K562 (cell line): Measurements from ENCODE around the gene CUX1. TPM values are rescaled to one million over a fixed set of nuclear protein-coding genes. Genes with fewer than 3 reads are reported as not detected.
"Not testable (repeated sequence)": the region's sequence is repeated elsewhere in the genome, so short reads cannot be mapped to it uniquely, and the experiment has no call there.

Experiments
- ATAC-seq: fragments of 200-7000 bp; cut with Tn5 transposase; 3 replicates; pipeline ENCODE4 v1.9.1; 2020; ENCODE audit warnings: moderate library complexity
- BruUV-seq: library from RNA; stranded (reverse); fragments of 400-500 nt; replicated peaks from 2 replicates; lab custom pipeline; 2021; lab: Mats Ljungman, UMichigan
- CTCF ChIA-PET: fragments of 300-600 bp; formaldehyde crosslinking; extraction: SDS; loops from one replicate; lab custom pipeline; 2021; ENCODE audit warnings: low intra/inter-chr PET ratio; lab: Yijun Ruan, JAX
- POLR2A ChIA-PET: fragments of 300-600, 350-650 bp; sonication (Branson Sonifier 250); formaldehyde crosslinking; extraction: SDS; loops from one replicate; lab custom pipeline; 2021; ENCODE audit warnings: antibody characterized with exemption, inconsistent platforms; lab: Yijun Ruan, JAX
- DNase-seq, 4 experiments: peaks; one replicate each; pipeline versions ENCODE4 v3.0.0 to v3.0.0-alpha.2; 2011 to 2018; ENCODE audit warnings: low spot score in 3 of 4, mixed read lengths in 3 of 4; ENCODE audit errors: extremely low read depth in 1 of 4
- FAIRE-seq: peaks from 2 replicates; lab custom pipeline; 2011; peaks lifted over from hg19 to GRCh38; lab: Jason Lieb, UNC
- H2AFZ ChIP-seq: 2 replicates; pipeline ENCODE4 v1.6.0; 2011; ENCODE audit warnings: low read depth, low read length, control low read depth, inconsistent platforms
- H3K27ac ChIP-seq: fragments of 200-600 bp; 3 replicates; pipeline ENCODE4 v1.8.0; 2011; ENCODE audit warnings: low read depth, mild to moderate bottlenecking, control low read depth, inconsistent platforms, low read length, moderate library complexity, mixed read lengths; ENCODE audit errors: extremely low read depth
- H3K27me3 ChIP-seq, 2 experiments: fragments of 300-600 bp in 1 of 2; 2 replicates in 1 of 2; 3 replicates in 1 of 2; pipeline versions ENCODE4 v1.6.0 to v1.8.0; 2011; ENCODE audit warnings: inconsistent platforms in 2 of 2, low read length in 2 of 2, mild to moderate bottlenecking in 1 of 2, mixed read lengths in 1 of 2, moderate library complexity in 1 of 2; ENCODE audit not compliant: control insufficient read depth in 2 of 2, insufficient read depth in 2 of 2
- H3K36me3 ChIP-seq: fragments of 300-600 bp; 3 replicates; pipeline ENCODE4 v1.8.0; 2011; ENCODE audit warnings: mild to moderate bottlenecking, low read length, inconsistent platforms; ENCODE audit not compliant: control insufficient read depth, insufficient read depth
- H3K4me1 ChIP-seq, 2 experiments: fragments of 200-600 bp in 1 of 2; replicated peaks in 1 of 2; 2 replicates in 1 of 2; 3 replicates in 1 of 2; pipeline versions ENCODE4 v1.5.1 to v1.8.0; 2011; ENCODE audit warnings: inconsistent platforms in 2 of 2, low read length in 2 of 2, mild to moderate bottlenecking in 1 of 2, mixed read lengths in 1 of 2, moderate library complexity in 1 of 2; ENCODE audit not compliant: control insufficient read depth in 2 of 2, insufficient read depth in 2 of 2
- H3K4me2 ChIP-seq: 2 replicates; pipeline ENCODE4 v1.6.1; 2011; ENCODE audit warnings: low read length, control low read depth, inconsistent platforms, mixed read lengths; ENCODE audit not compliant: insufficient read depth
- H3K4me3 ChIP-seq: fragments of 200-600 bp; sonication (generic), shearing (Covaris generic); 2 replicates; pipeline ENCODE4 v1.5.1; 2016; ENCODE audit warnings: control low read depth, inconsistent platforms
- H3K79me2 ChIP-seq: fragments of 200-600 bp; 3 replicates; pipeline ENCODE4 v1.8.0; 2011; ENCODE audit warnings: low read length, inconsistent platforms; ENCODE audit not compliant: control insufficient read depth, insufficient read depth
- H3K9ac ChIP-seq, 2 experiments: 2 replicates each; pipeline versions ENCODE4 v1.6.0 to v1.6.1; 2011; ENCODE audit warnings: low read depth in 2 of 2, low read length in 2 of 2, control low read depth in 1 of 2, inconsistent platforms in 1 of 2, mild to moderate bottlenecking in 1 of 2, mixed read lengths in 1 of 2; ENCODE audit not compliant: insufficient read depth in 1 of 2
- H3K9me1 ChIP-seq: one replicate; pipeline ENCODE4 v1.6.0; 2011; ENCODE audit warnings: inconsistent platforms, mild to moderate bottlenecking, low read length, moderate library complexity; ENCODE audit not compliant: control insufficient read depth, insufficient read depth
- H3K9me3 ChIP-seq: replicated peaks from 2 replicates; pipeline ENCODE4 v1.5.1; 2011; ENCODE audit warnings: low read depth, low read length, inconsistent platforms; ENCODE audit not compliant: control insufficient read depth, insufficient read depth
- H4K20me1 ChIP-seq: replicated peaks from 2 replicates; pipeline ENCODE4 v1.6.1; 2011; ENCODE audit warnings: low read length, inconsistent platforms, mixed read lengths; ENCODE audit not compliant: control insufficient read depth, insufficient read depth
- BCOR ChIP-seq: fragments of 450-650 bp; IDR thresholded peaks from 2 replicates; pipeline ENCODE4 v1.6.1; 2016
- C11orf30 ChIP-seq: fragments of 450-650 bp; IDR thresholded peaks from 2 replicates; pipeline ENCODE4 v1.6.1; 2016; ENCODE audit warnings: low read depth, mild to moderate bottlenecking
- ZNF121 ChIP-seq: sonication (generic); formaldehyde crosslinking; conservative IDR thresholded peaks from 2 replicates; pipeline ENCODE4 v1.8.0; 2022; ENCODE audit warnings: missing genetic modification reagents
- ZNF316 ChIP-seq: fragments of 450-650 bp; IDR thresholded peaks from 2 replicates; pipeline ENCODE4 v1.6.1; 2016
- WGBS: fragments of 100-300 bp; shearing (Covaris generic); methylation state at CpG from one replicate; pipeline ENCODE4 v1.1.6; 2016; ENCODE audit warnings: low coverage, mixed read lengths; ENCODE audit not compliant: insufficient coverage; ENCODE audit errors: missing lambda C conversion rate; 5-methylcytosine and 5-hydroxymethylcytosine counted together
- in situ Hi-C: fragments of 300-500 bp; cut with MboI; formaldehyde crosslinking; loops from 4 replicates; pipeline ENCODE4 v1.15.0; 2018; ENCODE audit warnings: inconsistent platforms, mixed read lengths
- intact Hi-C: fragments of 100-400 bp; cut with micrococcal nuclease; formaldehyde crosslinking; loops from 2 replicates; pipeline ENCODE4 v1.14.2; 2022
- polyA plus RNA-seq, 8 experiments: library from polyadenylated mRNA; depleted of rRNA in 4 of 8; stranded (reverse) in 5 of 8; unstranded in 3 of 8; fragments of >200 nt; fragmentation: Nextera tagmentation in 2 of 8; fragmentation: Illumina TruSeq in 1 of 8; extraction: Ambion mirVana in 2 of 8; extraction: Trizol in 1 of 8; gene quantifications; 2 replicates each; pipeline versions ENCODE4 v1.2.1 to v1.2.3, GENCODE V29; 2011 to 2014; ENCODE audit warnings: inconsistent platforms in 1 of 8, missing spikeins in 1 of 8
- total RNA-seq, 7 experiments: library from RNA; depleted of rRNA in 6 of 7; stranded (reverse); fragments of >200 nt in 6 of 7; fragmentation: Illumina TruSeq in 2 of 7; extraction: Trizol in 2 of 7; gene quantifications; 2 replicates each; pipeline versions ENCODE4 v1.2.1 to v1.2.3, GENCODE V29; 2011 to 2021; ENCODE audit warnings: low replicate concordance in 1 of 7

Gene CUX1
- total and polyA plus RNA-seq, 9 of the 15 experiments (the other 6 are each of a cell fraction or from before 2014, with no cell fraction given) = 3.6 to 55.3 (median 25.2) TPM

- peaks cover 9 to 20% of the 10 kb centered on the region in 2 experiments for H3K4me1 ChIP-seq
- H2AFZ ChIP-seq, H3K27ac ChIP-seq, H3K36me3 ChIP-seq, H3K4me3 ChIP-seq, DNase-seq, H3K9ac ChIP-seq, H3K9me3 ChIP-seq, FAIRE-seq, BruUV-seq, H3K4me2 ChIP-seq, intact Hi-C loops, CTCF ChIA-PET, ATAC-seq, H3K9me1 ChIP-seq, in situ Hi-C loops, H3K27me3 ChIP-seq: not testable (repeated sequence)
- H4K20me1 ChIP-seq = peaks cover 14% of the 10 kb centered on the region
- WGBS = 89% methylated on average over 4 of the region's 4 CpGs
- POLR2A ChIA-PET = interaction anchor here (0.6 to 1.0 kb wide), 3 partner anchors 9 to 31 kb away, joined by 3 to 5 read pairs (median 4); no protein-coding TSS in a partner anchor
- peak; percentile 81 for TF ChIP-seq ZNF121 (CRISPR knock-in tag)
- TF ChIP-seq BCOR = peak; percentile 42; the same call in 1 of the 2 replicates
- H3K79me2 ChIP-seq = peaks cover 95% of the 10 kb centered on the region
These were observed 69.9 kb downstream of the CUX1 start for GRCh38 chr7:101887352-101887751.

- H3K27me3 ChIP-seq, H3K9me1 ChIP-seq, H3K36me3 ChIP-seq, DNase-seq, ATAC-seq, FAIRE-seq, CTCF ChIA-PET, intact Hi-C loops, H3K27ac ChIP-seq, H3K9me3 ChIP-seq, H2AFZ ChIP-seq, H3K4me2 ChIP-seq, H3K9ac ChIP-seq, H3K4me3 ChIP-seq, in situ Hi-C loops, H4K20me1 ChIP-seq, BruUV-seq: not testable (repeated sequence)
- H3K79me2 ChIP-seq = peaks cover 93% of the 10 kb centered on the region
- TF ChIP-seq ZNF316 (peak; percentile 77), C11orf30 (peak; percentile 61; the same call in 1 of the 2 replicates)
- WGBS = 90% methylated on average over 3 of the region's 3 CpGs
- peaks cover 0 to 13% of the 10 kb centered on the region in 2 experiments; a peak in 2 of 5 replicates for H3K4me1 ChIP-seq
- POLR2A ChIA-PET = interaction anchor here (1.0 to 1.2 kb wide), 2 partner anchors 9 to 32 kb away, joined by 3 to 5 read pairs; no protein-coding TSS in a partner anchor
These were observed 71.1 kb downstream of the CUX1 start for GRCh38 chr7:101888564-101888963.
